ENCODE data around the gene CC2D1B. TPM values are rescaled to one million over a fixed set of nuclear protein-coding genes. Genes with fewer than 3 reads are reported as not detected.

Gene CC2D1B
- total RNA-seq, 1 experiment from 2014 or later = 29.5 TPM

DNA sequence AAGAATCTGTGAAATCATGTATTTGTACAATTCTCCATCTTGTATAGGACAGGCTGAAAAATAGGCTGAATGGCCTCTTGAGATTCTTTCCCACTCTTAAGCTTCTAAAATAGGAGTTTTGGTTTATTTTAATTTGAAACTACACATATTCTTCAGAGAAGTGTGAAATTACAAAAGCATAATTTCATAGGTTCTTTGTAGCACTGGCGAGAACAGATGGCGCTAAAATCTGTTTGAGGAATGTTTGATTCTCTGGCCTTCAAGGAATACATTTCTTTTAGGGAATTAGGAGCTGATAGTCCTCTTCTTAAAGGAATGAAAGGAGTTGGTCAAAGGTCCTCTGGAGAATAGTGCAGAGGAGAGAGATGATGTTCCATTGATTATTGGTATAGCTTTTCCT lies 44.9 kb downstream of the CC2D1B start:
- Mint-ChIP-seq H3K4me3 (ENCODE audit: unreplicated experiment) (no peak overlapping the region), H3K27me3 (ENCODE audit: insufficient read depth, unreplicated experiment) (no peaks in the 10 kb centered on the region), H3K4me1 (ENCODE audit: insufficient read depth, unreplicated experiment) (no peaks in the 10 kb centered on the region), H3K36me3 (ENCODE audit: insufficient read depth, unreplicated experiment) (peaks cover 21% of the 10 kb centered on the region), H3K27ac (ENCODE audit: low read depth, unreplicated experiment) (no peak overlapping the region), H3K9me3 (ENCODE audit: unreplicated experiment) (no peaks in the 10 kb centered on the region)
- ChIA-PET CTCF (interaction anchor here (1.6 kb wide), 1 partner anchor 24 kb away, joined by 3 read pairs; no protein-coding TSS in a partner anchor), POLR2A (interaction anchor here (0.8 kb wide), 2 partner anchors 8 to 24 kb away, joined by 3 to 4 read pairs; no protein-coding TSS in a partner anchor)
- intact Hi-C loops (cut with micrococcal nuclease) = no loop called here
- no TSS peak for BruUV-seq (replicated peaks)
- TF ChIP-seq, protein P1, sequence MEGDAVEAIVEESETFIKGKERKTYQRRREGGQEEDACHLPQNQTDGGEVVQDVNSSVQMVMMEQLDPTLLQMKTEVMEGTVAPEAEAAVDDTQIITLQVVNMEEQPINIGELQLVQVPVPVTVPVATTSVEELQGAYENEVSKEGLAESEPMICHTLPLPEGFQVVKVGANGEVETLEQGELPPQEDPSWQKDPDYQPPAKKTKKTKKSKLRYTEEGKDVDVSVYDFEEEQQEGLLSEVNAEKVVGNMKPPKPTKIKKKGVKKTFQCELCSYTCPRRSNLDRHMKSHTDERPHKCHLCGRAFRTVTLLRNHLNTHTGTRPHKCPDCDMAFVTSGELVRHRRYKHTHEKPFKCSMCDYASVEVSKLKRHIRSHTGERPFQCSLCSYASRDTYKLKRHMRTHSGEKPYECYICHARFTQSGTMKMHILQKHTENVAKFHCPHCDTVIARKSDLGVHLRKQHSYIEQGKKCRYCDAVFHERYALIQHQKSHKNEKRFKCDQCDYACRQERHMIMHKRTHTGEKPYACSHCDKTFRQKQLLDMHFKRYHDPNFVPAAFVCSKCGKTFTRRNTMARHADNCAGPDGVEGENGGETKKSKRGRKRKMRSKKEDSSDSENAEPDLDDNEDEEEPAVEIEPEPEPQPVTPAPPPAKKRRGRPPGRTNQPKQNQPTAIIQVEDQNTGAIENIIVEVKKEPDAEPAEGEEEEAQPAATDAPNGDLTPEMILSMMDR (IDR thresholded peaks at IDR 0.05; ENCODE audit: unreplicated experiment) = no peak
- no peak for DNase-seq (ENCODE audit: unreplicated experiment)

- Mint-ChIP-seq H3K27ac (ENCODE audit: low read depth, unreplicated experiment) (no peak overlapping the region), H3K36me3 (ENCODE audit: insufficient read depth, unreplicated experiment) (peaks cover 18% of the 10 kb centered on the region), H3K27me3 (ENCODE audit: insufficient read depth, unreplicated experiment) (no peaks in the 10 kb centered on the region), H3K4me3 (ENCODE audit: unreplicated experiment) (no peak overlapping the region), H3K4me1 (ENCODE audit: insufficient read depth, unreplicated experiment) (no peaks in the 10 kb centered on the region), H3K9me3 (ENCODE audit: unreplicated experiment) (no peaks in the 10 kb centered on the region)
- ChIA-PET POLR2A (no interaction called here), CTCF (interaction anchor here (0.8 to 3.8 kb wide), 3 partner anchors 10 to 179 kb away, joined by 3 to 21 read pairs (median 6); no protein-coding TSS in a partner anchor)
- TF ChIP-seq, protein P1 (IDR thresholded peaks at IDR 0.05; ENCODE audit: unreplicated experiment) = no peak
- intact Hi-C loops (cut with micrococcal nuclease) = no loop called here
- DNase-seq (ENCODE audit: unreplicated experiment) = no peak
- no TSS peak for BruUV-seq (replicated peaks)
Observed at GRCh38 chr1:52306227-52307006, 59.6 kb downstream of the CC2D1B start.

DNA sequence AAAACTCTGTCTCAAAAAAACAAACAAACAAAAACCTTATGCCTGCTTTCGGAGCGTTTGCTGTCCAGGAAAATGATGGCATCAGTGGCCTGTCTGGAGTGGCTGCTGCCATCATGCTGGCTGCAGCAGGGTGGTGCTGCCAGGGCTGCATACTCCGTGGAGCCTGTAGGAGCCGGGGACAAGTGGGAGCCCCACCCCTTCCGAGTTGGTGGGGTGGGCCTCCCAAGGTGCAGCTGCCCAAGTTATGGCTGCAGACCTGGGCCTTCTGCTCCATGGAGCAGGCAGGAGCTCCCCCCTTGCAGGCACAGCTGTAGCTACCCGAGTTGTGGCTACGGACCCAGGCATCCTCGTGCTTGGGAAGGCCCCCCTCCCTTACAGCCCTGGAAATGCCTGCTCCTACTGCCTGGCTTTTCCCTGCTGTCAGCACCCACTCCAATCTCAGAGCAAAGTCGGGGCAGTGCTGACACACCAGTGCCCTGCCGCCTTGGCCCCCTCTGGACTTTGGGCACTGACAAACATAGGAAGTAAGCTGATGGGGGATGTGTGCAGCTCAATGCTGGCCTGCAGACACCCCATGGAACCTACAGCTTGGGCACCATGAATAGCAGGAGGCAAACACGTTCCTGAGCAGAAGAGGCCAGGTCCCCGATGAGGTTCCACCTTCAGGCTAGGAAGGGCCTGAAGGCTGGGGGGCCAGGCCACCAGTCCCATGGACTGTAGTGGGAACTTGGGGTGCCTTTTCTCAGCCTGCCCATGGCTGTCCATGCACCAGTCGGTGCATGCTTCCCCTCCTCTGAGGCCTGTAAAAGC lies 60.4 kb downstream of the CC2D1B start:
- Mint-ChIP-seq H3K4me3 (ENCODE audit: unreplicated experiment) (no peak overlapping the region), H3K27me3 (ENCODE audit: insufficient read depth, unreplicated experiment) (no peaks in the 10 kb centered on the region), H3K4me1 (ENCODE audit: insufficient read depth, unreplicated experiment) (no peaks in the 10 kb centered on the region), H3K36me3 (ENCODE audit: insufficient read depth, unreplicated experiment) (peaks cover 25% of the 10 kb centered on the region), H3K27ac (ENCODE audit: low read depth, unreplicated experiment) (no peak overlapping the region), H3K9me3 (ENCODE audit: unreplicated experiment) (no peaks in the 10 kb centered on the region)
- DNase-seq (ENCODE audit: unreplicated experiment) = no peak
- no TSS peak for BruUV-seq (replicated peaks)
- TF ChIP-seq, protein P1 (IDR thresholded peaks at IDR 0.05; ENCODE audit: unreplicated experiment) = no peak
- ChIA-PET POLR2A (no interaction called here), CTCF (interaction anchor here (1.1 to 3.8 kb wide), 2 partner anchors 9 to 178 kb away, joined by 6 to 21 read pairs; no protein-coding TSS in a partner anchor)
- intact Hi-C loops (cut with micrococcal nuclease) = no loop called here

Other genes with a start within 250 kb of the CC2D1B start
- gene ZFYVE9, start 224.1 kb downstream of the CC2D1B start, total RNA-seq (2022) = 21.9 and 23.9 TPM in 2 replicates
- gene ORC1, start 38.2 kb upstream of the CC2D1B start, total RNA-seq (2022) = 1.8 and 2.7 TPM in 2 replicates
- gene PRPF38A, start 38.4 kb upstream of the CC2D1B start, total RNA-seq (2022) = 63.8 TPM in 2 replicates
- 83.8 and 90.7 TPM in 2 replicates for gene TUT4, start 186.9 kb upstream of the CC2D1B start, total RNA-seq (2022)
- not detected in 2 replicates for gene GPX7, start 236.2 kb upstream of the CC2D1B start, total RNA-seq (2022)